ENCODE data around the gene GUK1.

DNA sequence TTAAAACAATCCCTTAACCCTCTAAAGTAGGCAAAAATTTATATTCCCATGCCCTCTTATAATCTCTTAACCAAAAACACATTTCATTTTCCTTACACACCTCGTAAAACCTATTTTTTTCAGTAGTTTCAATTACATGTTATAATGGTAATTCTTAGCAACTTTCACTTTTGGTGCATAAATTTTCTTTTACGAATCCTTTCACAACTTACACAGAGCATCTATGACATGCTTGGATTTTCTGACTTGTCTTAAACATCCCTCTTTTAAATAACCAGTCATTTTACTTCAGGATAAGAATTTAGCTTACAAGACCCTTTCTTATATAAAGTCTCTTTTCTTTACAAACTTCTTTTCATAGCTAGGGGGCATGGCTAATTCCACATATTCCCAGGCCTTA, 22.0 kb upstream of the GUK1 start:
- TF ChIP-seq, protein P1, sequence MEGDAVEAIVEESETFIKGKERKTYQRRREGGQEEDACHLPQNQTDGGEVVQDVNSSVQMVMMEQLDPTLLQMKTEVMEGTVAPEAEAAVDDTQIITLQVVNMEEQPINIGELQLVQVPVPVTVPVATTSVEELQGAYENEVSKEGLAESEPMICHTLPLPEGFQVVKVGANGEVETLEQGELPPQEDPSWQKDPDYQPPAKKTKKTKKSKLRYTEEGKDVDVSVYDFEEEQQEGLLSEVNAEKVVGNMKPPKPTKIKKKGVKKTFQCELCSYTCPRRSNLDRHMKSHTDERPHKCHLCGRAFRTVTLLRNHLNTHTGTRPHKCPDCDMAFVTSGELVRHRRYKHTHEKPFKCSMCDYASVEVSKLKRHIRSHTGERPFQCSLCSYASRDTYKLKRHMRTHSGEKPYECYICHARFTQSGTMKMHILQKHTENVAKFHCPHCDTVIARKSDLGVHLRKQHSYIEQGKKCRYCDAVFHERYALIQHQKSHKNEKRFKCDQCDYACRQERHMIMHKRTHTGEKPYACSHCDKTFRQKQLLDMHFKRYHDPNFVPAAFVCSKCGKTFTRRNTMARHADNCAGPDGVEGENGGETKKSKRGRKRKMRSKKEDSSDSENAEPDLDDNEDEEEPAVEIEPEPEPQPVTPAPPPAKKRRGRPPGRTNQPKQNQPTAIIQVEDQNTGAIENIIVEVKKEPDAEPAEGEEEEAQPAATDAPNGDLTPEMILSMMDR (conservative IDR thresholded peaks at IDR 0.05; ENCODE audit: low read length), result no peak
- TF ChIP-seq EZH2phosphoT487 (IDR thresholded peaks at IDR 0.05; ENCODE audit: borderline replicate concordance, low read depth, low read length), result no peak
